ENCODE data around the gene CDK1. TPM values are rescaled to one million over a fixed set of nuclear protein-coding genes. Genes with fewer than 3 reads are reported as not detected.

The CDK1 gene
- polyA plus RNA-seq, 3 donors, result 67.8 to 78.7 (median 78.2) TPM

Other genes with a start within 250 kb of the CDK1 start
- 10 to 100 TPM; 76.7 to 90.1 (median 87.4) TPM for gene RHOBTB1, start 165.7 kb downstream of the CDK1 start, polyA plus RNA-seq (ENCODE audit: insufficient read length in 3 of 3)

Measured in right renal cortex interstitium (tissue), 3 donors.